HUES64 (cell line): ENCODE measurements around the gene PLD3.

Experiments used
- H3K27ac ChIP-seq: 2 replicates; pipeline ENCODE4 v1.7.0; 2013; ENCODE audit warnings: low read depth, low read length, inconsistent platforms
- H3K27me3 ChIP-seq: 2 replicates; pipeline ENCODE4 v1.6.1; 2013; ENCODE audit warnings: mild to moderate bottlenecking, low read length; ENCODE audit not compliant: insufficient read depth
- H3K36me3 ChIP-seq: 2 replicates; pipeline ENCODE4 v1.6.1; 2013; ENCODE audit warnings: mild to moderate bottlenecking, low read length; ENCODE audit not compliant: insufficient read depth
- H3K4me1 ChIP-seq: 2 replicates; pipeline ENCODE4 v1.6.1; 2013; ENCODE audit warnings: mild to moderate bottlenecking, low read length, moderate library complexity; ENCODE audit not compliant: insufficient read depth
- H3K4me3 ChIP-seq: 2 replicates; pipeline ENCODE4 v1.5.1; 2013; ENCODE audit warnings: mild to moderate bottlenecking, low read length, moderate library complexity
- H3K9ac ChIP-seq: 2 replicates; pipeline ENCODE4 v1.6.1; 2013; ENCODE audit warnings: mild to moderate bottlenecking, low read depth, low read length
- H3K9me3 ChIP-seq: 2 replicates; pipeline ENCODE4 v1.6.1; 2013; ENCODE audit warnings: low read depth, low read length; ENCODE audit not compliant: insufficient read depth
- WGBS: fragments of 150-250, 120-280 bp; methylation state at CpG from one replicate; pipeline ENCODE4 v1.1.7; 2013; ENCODE audit warnings: missing lambda C conversion rate; 5-methylcytosine and 5-hydroxymethylcytosine counted together

Gene PLD3

GRCh38 chr19:40378509-40378908 lies 30.0 kb downstream of the PLD3 start:
- Histone ChIP-seq H3K9me3 (no peaks in the 10 kb centered on the region), H3K27me3 (no peaks in the 10 kb centered on the region), H3K9ac (no peak overlapping the region), H3K27ac (no peak overlapping the region), H3K4me1 (no peaks in the 10 kb centered on the region), H3K36me3 (peaks cover 38% of the 10 kb centered on the region), H3K4me3 (no peak overlapping the region)
- 92% methylated on average over 2 of the region's 2 CpGs for WGBS

- Histone ChIP-seq H3K9ac (no peak overlapping the region), H3K36me3 (peaks cover 30% of the 10 kb centered on the region), H3K4me1 (no peaks in the 10 kb centered on the region), H3K27ac (no peak overlapping the region), H3K9me3 (no peaks in the 10 kb centered on the region), H3K27me3 (no peaks in the 10 kb centered on the region), H3K4me3 (no peak overlapping the region)
- 94% methylated on average over 11 of the region's 11 CpGs for WGBS
Measured at GRCh38 chr19:40379446-40380198, 31.1 kb downstream of the PLD3 start.

- no peak overlapping the region for H3K9ac ChIP-seq
- H3K27ac ChIP-seq: no peak overlapping the region
- H3K36me3 ChIP-seq: peaks cover 30% of the 10 kb centered on the region
- no peaks in the 10 kb centered on the region for H3K9me3 ChIP-seq
- no peaks in the 10 kb centered on the region for H3K4me1 ChIP-seq
- 94% methylated on average over 37 of the region's 37 CpGs for WGBS
- H3K27me3 ChIP-seq: no peaks in the 10 kb centered on the region
- no peak overlapping the region for H3K4me3 ChIP-seq
Measured at GRCh38 chr19:40380199-40381037, 31.9 kb downstream of the PLD3 start.

GRCh38 chr19:40381321-40381720 lies 32.8 kb downstream of the PLD3 start:
- H3K4me3 ChIP-seq: no peak overlapping the region
- H3K9me3 ChIP-seq: no peaks in the 10 kb centered on the region
- H3K9ac ChIP-seq: no peak overlapping the region
- 89% methylated on average over 3 of the region's 3 CpGs for WGBS
- peaks cover 29% of the 10 kb centered on the region for H3K36me3 ChIP-seq
- H3K27me3 ChIP-seq: no peaks in the 10 kb centered on the region
- H3K27ac ChIP-seq: no peak overlapping the region
- H3K4me1 ChIP-seq: no peaks in the 10 kb centered on the region

- 93% methylated on average over 28 of the region's 28 CpGs for WGBS
- Histone ChIP-seq H3K9ac (no peak overlapping the region), H3K4me3 (no peak overlapping the region), H3K27ac (no peak overlapping the region), H3K36me3 (peaks cover 11% of the 10 kb centered on the region), H3K9me3 (no peaks in the 10 kb centered on the region), H3K4me1 (no peaks in the 10 kb centered on the region), H3K27me3 (no peaks in the 10 kb centered on the region)
Measured at GRCh38 chr19:40383668-40384248, 35.3 kb downstream of the PLD3 start.

- WGBS: 91% methylated on average over 10 of the region's 10 CpGs
- H3K27me3 ChIP-seq: no peaks in the 10 kb centered on the region
- H3K9ac ChIP-seq: no peak overlapping the region
- H3K4me3 ChIP-seq: no peak overlapping the region
- no peaks in the 10 kb centered on the region for H3K9me3 ChIP-seq
- no peaks in the 10 kb centered on the region for H3K36me3 ChIP-seq
- no peaks in the 10 kb centered on the region; the same call in 1 of the 2 replicates for H3K4me1 ChIP-seq
- H3K27ac ChIP-seq: no peak overlapping the region
Measured at GRCh38 chr19:40387155-40387554, 38.7 kb downstream of the PLD3 start.

GRCh38 chr19:40388481-40388880 lies 40.0 kb downstream of the PLD3 start:
- Histone ChIP-seq H3K9me3 (no peaks in the 10 kb centered on the region), H3K27ac (no peak overlapping the region), H3K27me3 (no peaks in the 10 kb centered on the region), H3K36me3 (no peaks in the 10 kb centered on the region), H3K9ac (no peak overlapping the region), H3K4me3 (no peak overlapping the region), H3K4me1 (no peaks in the 10 kb centered on the region; the same call in 1 of the 2 replicates)
- 79% methylated on average over 3 of the region's 3 CpGs for WGBS

GRCh38 chr19:40389404-40390083 lies 41.0 kb downstream of the PLD3 start:
- no peak overlapping the region for H3K27ac ChIP-seq
- no peak overlapping the region for H3K9ac ChIP-seq
- no peaks in the 10 kb centered on the region for H3K36me3 ChIP-seq
- H3K4me3 ChIP-seq: no peak overlapping the region
- 95% methylated on average over 33 of the region's 33 CpGs for WGBS
- no peaks in the 10 kb centered on the region; the same call in 1 of the 2 replicates for H3K4me1 ChIP-seq
- no peaks in the 10 kb centered on the region for H3K27me3 ChIP-seq
- H3K9me3 ChIP-seq: no peaks in the 10 kb centered on the region

GRCh38 chr19:40390084-40390742 lies 41.7 kb downstream of the PLD3 start, which contains the start of gene HIPK4:
TSS of gene HIPK4 (minus strand) at chr19:40390181. CDS start at chr19:40389902, 279 bp downstream.
- 82% methylated on average over 10 of the region's 10 CpGs for WGBS
- Histone ChIP-seq H3K4me1 (no peaks in the 10 kb centered on the region; the same call in 1 of the 2 replicates), H3K27ac (no peak within 1 kb of the TSS), H3K9ac (no peak within 1 kb of the TSS), H3K36me3 (no peaks in the 10 kb centered on the region), H3K27me3 (no peaks in the 10 kb centered on the region), H3K9me3 (no peaks in the 10 kb centered on the region), H3K4me3 (no peak within 1 kb of the TSS)

GRCh38 chr19:40392123-40392522 lies 43.6 kb downstream of the PLD3 start:
- H3K4me1 ChIP-seq: no peaks in the 10 kb centered on the region; the same call in 1 of the 2 replicates
- H3K9ac ChIP-seq: no peak overlapping the region
- 77% methylated on average over 7 of the region's 8 CpGs for WGBS

More at GRCh38 chr19:40392123-40392522, 43.6 kb downstream of the PLD3 start:
- Histone ChIP-seq H3K4me3 (no peak overlapping the region), H3K27ac (no peak overlapping the region), H3K36me3 (no peaks in the 10 kb centered on the region), H3K9me3 (no peaks in the 10 kb centered on the region), H3K27me3 (no peaks in the 10 kb centered on the region)
